ENCODE measurements around the gene NCL.

GRCh38 chr2:231452799-231453508 lies 11.3 kb downstream of the NCL start:
- TF ChIP-seq CTCF (IDR thresholded peaks at IDR 0.05), result no peak
- peak; percentile 17 for TF ChIP-seq POLR2A (IDR thresholded peaks at IDR 0.05)
- no peak for TF ChIP-seq EP300 (IDR thresholded peaks at IDR 0.05; ENCODE audit: low read depth)
- TF ChIP-seq POLR2AphosphoS5 (IDR thresholded peaks at IDR 0.05), result no peak
